HepG2 (cell line): Measurements from ENCODE around the gene PCIF1. TPM values are rescaled to one million over a fixed set of nuclear protein-coding genes. Genes with fewer than 3 reads are reported as not detected.
A peak's percentile ranks its signal among the peaks of the same experiment; 100 is the strongest.

Experiments used
- CREB3 ChIP-seq: sonication (generic); formaldehyde crosslinking; IDR thresholded peaks from 2 replicates; pipeline ENCODE4 v1.5.0; 2020; ENCODE audit warnings: missing genetic modification reagents
- EEA1 ChIP-seq: sonication (generic); formaldehyde crosslinking; IDR thresholded peaks from 2 replicates; pipeline ENCODE4 v1.5.1; 2020; ENCODE audit warnings: mild to moderate bottlenecking, missing genetic modification reagents, borderline replicate concordance
- GLI4 ChIP-seq: sonication (generic); formaldehyde crosslinking; IDR thresholded peaks from 2 replicates; pipeline ENCODE4 v1.5.1; 2020; ENCODE audit warnings: missing genetic modification reagents, mild to moderate bottlenecking, moderate library complexity, borderline replicate concordance
- HBP1 ChIP-seq: IDR thresholded peaks from 2 replicates; pipeline ENCODE4 v1.6.1; 2016; ENCODE audit warnings: low read depth, control low read depth
- HNF1B ChIP-seq: sonication (generic); formaldehyde crosslinking; IDR thresholded peaks from 2 replicates; pipeline ENCODE4 v1.5.1; 2020; ENCODE audit warnings: mild to moderate bottlenecking, moderate library complexity, missing genetic modification reagents
- KAT8 ChIP-seq: IDR thresholded peaks from 2 replicates; pipeline ENCODE4 v1.6.1; 2016; ENCODE audit warnings: missing genetic modification reagents, missing compliant biosample characterization
- MYNN ChIP-seq: sonication (generic); formaldehyde crosslinking; IDR thresholded peaks from 2 replicates; pipeline ENCODE4 v1.4.0; 2020; ENCODE audit warnings: mild to moderate bottlenecking, low read depth, missing genetic modification reagents
- NFIB ChIP-seq: sonication (generic); formaldehyde crosslinking; IDR thresholded peaks from 2 replicates; pipeline ENCODE4 v1.9.0; 2021; ENCODE audit warnings: missing genetic modification reagents, mild to moderate bottlenecking, borderline replicate concordance
- ZNF143 ChIP-seq: sonication (generic); formaldehyde crosslinking; IDR thresholded peaks from 2 replicates; pipeline ENCODE4 v1.4.0; 2020; ENCODE audit warnings: missing genetic modification reagents
- ZNF232 ChIP-seq: sonication (generic); formaldehyde crosslinking; IDR thresholded peaks from 2 replicates; pipeline ENCODE4 v1.4.0; 2020; ENCODE audit warnings: missing genetic modification reagents, borderline replicate concordance
- ZNF784 ChIP-seq: sonication (generic); formaldehyde crosslinking; IDR thresholded peaks from 2 replicates; pipeline ENCODE4 v1.5.1; 2020; ENCODE audit warnings: missing genetic modification reagents, mild to moderate bottlenecking, borderline replicate concordance
- polyA plus RNA-seq, 8 experiments: library from polyadenylated mRNA; depleted of rRNA in 3 of 8; stranded (reverse) in 7 of 8; unstranded in 1 of 8; fragments of >200 nt; fragmentation: Illumina TruSeq in 4 of 8; extraction: Trizol in 4 of 8; gene quantifications; 2 replicates each; pipeline versions ENCODE4 v1.2.1 to v1.2.3, GENCODE V29; 2011 to 2016; ENCODE audit warnings: low read depth in 4 of 8, missing spikeins in 1 of 8, mixed read lengths in 1 of 8; ENCODE audit not compliant: insufficient read depth in 1 of 8
- total RNA-seq, 5 experiments: library from RNA; depleted of rRNA; stranded (reverse); fragments of >200 nt; fragmentation: Illumina TruSeq; extraction: Trizol; gene quantifications; 2 replicates each; pipeline ENCODE4 v1.2.3, GENCODE V29; 2016; ENCODE audit warnings: low read depth in 1 of 5
- TF ChIP-seq, protein P1 (sequence below): sonication (generic); formaldehyde crosslinking; IDR thresholded peaks from 2 replicates; pipeline ENCODE4 v1.4.0; 2020; ENCODE audit warnings: mild to moderate bottlenecking, missing genetic modification reagents, borderline replicate concordance
- TF ChIP-seq, protein P2 (sequence below): sonication (generic); formaldehyde crosslinking; IDR thresholded peaks from 2 replicates; pipeline ENCODE4 v1.9.0; 2022; ENCODE audit warnings: low read depth, missing genetic modification reagents
- TF ChIP-seq, protein P3 (sequence below): sonication (generic); formaldehyde crosslinking; IDR thresholded peaks from 2 replicates; pipeline ENCODE4 v1.4.0; 2020; ENCODE audit warnings: missing genetic modification reagents

PCIF1 gene
- total and polyA plus RNA-seq, 2 of the 13 experiments (the other 11 are each of a cell fraction or from before 2014, with no cell fraction given), result 20.9 to 24.4 TPM

GRCh38 chr20:45970646-45971424 is 36.4 kb downstream of the PCIF1 start (continued):
- TF ChIP-seq CREB3 (CRISPR knock-in tag) (0 out of 2 replicates have a peak, but pooled peaks have one; percentile 4), MYNN (CRISPR knock-in tag) (no peak), GLI4 (0 out of 2 replicates have a peak, but pooled peaks have one; percentile 68), ZNF232 (no peak), KAT8 (CRISPR knock-in tag) (no peak), EEA1 (CRISPR knock-in tag) (peak; percentile 46; the same call in 1 of the 2 replicates), HNF1B (CRISPR knock-in tag) (no peak), NFIB (CRISPR knock-in tag) (0 out of 2 replicates have a peak, but pooled peaks have one; percentile 61), ZNF784 (CRISPR knock-in tag) (no peak), HBP1 (CRISPR knock-in tag) (0 out of 2 replicates have a peak, but pooled peaks have one; percentile 10), ZNF143 (CRISPR knock-in tag) (no peak)
- TF ChIP-seq, protein P1, sequence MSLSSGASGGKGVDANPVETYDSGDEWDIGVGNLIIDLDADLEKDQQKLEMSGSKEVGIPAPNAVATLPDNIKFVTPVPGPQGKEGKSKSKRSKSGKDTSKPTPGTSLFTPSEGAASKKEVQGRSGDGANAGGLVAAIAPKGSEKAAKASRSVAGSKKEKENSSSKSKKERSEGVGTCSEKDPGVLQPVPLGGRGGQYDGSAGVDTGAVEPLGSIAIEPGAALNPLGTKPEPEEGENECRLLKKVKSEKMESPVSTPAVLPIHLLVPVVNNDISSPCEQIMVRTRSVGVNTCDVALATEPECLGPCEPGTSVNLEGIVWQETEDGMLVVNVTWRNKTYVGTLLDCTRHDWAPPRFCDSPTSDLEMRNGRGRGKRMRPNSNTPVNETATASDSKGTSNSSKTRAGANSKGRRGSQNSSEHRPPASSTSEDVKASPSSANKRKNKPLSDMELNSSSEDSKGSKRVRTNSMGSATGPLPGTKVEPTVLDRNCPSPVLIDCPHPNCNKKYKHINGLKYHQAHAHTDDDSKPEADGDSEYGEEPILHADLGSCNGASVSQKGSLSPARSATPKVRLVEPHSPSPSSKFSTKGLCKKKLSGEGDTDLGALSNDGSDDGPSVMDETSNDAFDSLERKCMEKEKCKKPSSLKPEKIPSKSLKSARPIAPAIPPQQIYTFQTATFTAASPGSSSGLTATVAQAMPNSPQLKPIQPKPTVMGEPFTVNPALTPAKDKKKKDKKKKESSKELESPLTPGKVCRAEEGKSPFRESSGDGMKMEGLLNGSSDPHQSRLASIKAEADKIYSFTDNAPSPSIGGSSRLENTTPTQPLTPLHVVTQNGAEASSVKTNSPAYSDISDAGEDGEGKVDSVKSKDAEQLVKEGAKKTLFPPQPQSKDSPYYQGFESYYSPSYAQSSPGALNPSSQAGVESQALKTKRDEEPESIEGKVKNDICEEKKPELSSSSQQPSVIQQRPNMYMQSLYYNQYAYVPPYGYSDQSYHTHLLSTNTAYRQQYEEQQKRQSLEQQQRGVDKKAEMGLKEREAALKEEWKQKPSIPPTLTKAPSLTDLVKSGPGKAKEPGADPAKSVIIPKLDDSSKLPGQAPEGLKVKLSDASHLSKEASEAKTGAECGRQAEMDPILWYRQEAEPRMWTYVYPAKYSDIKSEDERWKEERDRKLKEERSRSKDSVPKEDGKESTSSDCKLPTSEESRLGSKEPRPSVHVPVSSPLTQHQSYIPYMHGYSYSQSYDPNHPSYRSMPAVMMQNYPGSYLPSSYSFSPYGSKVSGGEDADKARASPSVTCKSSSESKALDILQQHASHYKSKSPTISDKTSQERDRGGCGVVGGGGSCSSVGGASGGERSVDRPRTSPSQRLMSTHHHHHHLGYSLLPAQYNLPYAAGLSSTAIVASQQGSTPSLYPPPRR, result peak; percentile 37
- TF ChIP-seq, protein P2, sequence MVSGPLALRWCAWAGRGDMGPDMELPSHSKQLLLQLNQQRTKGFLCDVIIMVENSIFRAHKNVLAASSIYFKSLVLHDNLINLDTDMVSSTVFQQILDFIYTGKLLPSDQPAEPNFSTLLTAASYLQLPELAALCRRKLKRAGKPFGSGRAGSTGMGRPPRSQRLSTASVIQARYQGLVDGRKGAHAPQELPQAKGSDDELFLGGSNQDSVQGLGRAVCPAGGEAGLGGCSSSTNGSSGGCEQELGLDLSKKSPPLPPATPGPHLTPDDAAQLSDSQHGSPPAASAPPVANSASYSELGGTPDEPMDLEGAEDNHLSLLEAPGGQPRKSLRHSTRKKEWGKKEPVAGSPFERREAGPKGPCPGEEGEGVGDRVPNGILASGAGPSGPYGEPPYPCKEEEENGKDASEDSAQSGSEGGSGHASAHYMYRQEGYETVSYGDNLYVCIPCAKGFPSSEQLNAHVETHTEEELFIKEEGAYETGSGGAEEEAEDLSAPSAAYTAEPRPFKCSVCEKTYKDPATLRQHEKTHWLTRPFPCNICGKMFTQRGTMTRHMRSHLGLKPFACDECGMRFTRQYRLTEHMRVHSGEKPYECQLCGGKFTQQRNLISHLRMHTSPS (CRISPR knock-in tag), result 0 out of 2 replicates have a peak, but pooled peaks have one; percentile 39
- TF ChIP-seq, protein P3, sequence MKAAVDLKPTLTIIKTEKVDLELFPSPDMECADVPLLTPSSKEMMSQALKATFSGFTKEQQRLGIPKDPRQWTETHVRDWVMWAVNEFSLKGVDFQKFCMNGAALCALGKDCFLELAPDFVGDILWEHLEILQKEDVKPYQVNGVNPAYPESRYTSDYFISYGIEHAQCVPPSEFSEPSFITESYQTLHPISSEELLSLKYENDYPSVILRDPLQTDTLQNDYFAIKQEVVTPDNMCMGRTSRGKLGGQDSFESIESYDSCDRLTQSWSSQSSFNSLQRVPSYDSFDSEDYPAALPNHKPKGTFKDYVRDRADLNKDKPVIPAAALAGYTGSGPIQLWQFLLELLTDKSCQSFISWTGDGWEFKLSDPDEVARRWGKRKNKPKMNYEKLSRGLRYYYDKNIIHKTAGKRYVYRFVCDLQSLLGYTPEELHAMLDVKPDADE (CRISPR knock-in tag), result no peak
